ENCODE measurements around the gene SUSD5. TPM values are rescaled to one million over a fixed set of nuclear protein-coding genes. Genes with fewer than 3 reads are reported as not detected.
"Not testable (repeated sequence)": the region's sequence is repeated elsewhere in the genome, so short reads cannot be mapped to it uniquely, and the experiment has no call there.

Gene SUSD5
- total and polyA plus RNA-seq, 2 experiments from 2014 or later = 2.3 to 2.4 TPM

GRCh38 chr3:33184863-33185262 lies 33.7 kb downstream of the SUSD5 start:
- no peaks in the 10 kb centered on the region for H3K36me3 ChIP-seq (replicated peaks; ENCODE audit: insufficient read depth, low read depth)
- H3K79me2 ChIP-seq = no peaks in the 10 kb centered on the region
- no peak overlapping the region for H3K4me3 ChIP-seq
- no peak overlapping the region for H3K4me2 ChIP-seq
- TF ChIP-seq EZH2 (IDR thresholded peaks at IDR 0.05; ENCODE audit: borderline replicate concordance) (no peak), EZH2phosphoT487 (IDR thresholded peaks at IDR 0.05; ENCODE audit: low read depth, severe bottlenecking, unreplicated experiment) (no peak), CTCF (IDR thresholded peaks at IDR 0.05; ENCODE audit: poor library complexity) (no peak)
- no peaks in the 10 kb centered on the region for H3K27me3 ChIP-seq
- no peaks in the 10 kb centered on the region for H3K4me1 ChIP-seq (ENCODE audit: insufficient read depth)
- no peaks in the 10 kb centered on the region for H3K9me2 ChIP-seq (replicated peaks; ENCODE audit: insufficient read depth)
- no peaks in the 10 kb centered on the region for H3K9me3 ChIP-seq (ENCODE audit: low read depth)
- DNase-seq (ENCODE audit: low spot score) = no peak
- H3K27ac ChIP-seq = peak overlapping the region; percentile 46
- 89% methylated on average over 2 of the region's 2 CpGs for WGBS (ENCODE audit: low lambda C conversion rate, missing lambda C conversion rate)
- no peaks in the 10 kb centered on the region for H4K20me1 ChIP-seq (ENCODE audit: insufficient read depth, poor library complexity, severe bottlenecking)
- no peak overlapping the region for H2AFZ ChIP-seq

GRCh38 chr3:33181641-33182040 lies 37.0 kb downstream of the SUSD5 start:
- H3K4me2 ChIP-seq; H3K4me3 ChIP-seq; H4K20me1 ChIP-seq (ENCODE audit: insufficient read depth, poor library complexity, severe bottlenecking); H3K9me3 ChIP-seq (ENCODE audit: low read depth); H3K27me3 ChIP-seq; H2AFZ ChIP-seq; H3K9me2 ChIP-seq (replicated peaks; ENCODE audit: insufficient read depth); DNase-seq (ENCODE audit: low spot score); H3K36me3 ChIP-seq (replicated peaks; ENCODE audit: insufficient read depth, low read depth); H3K79me2 ChIP-seq; H3K4me1 ChIP-seq (ENCODE audit: insufficient read depth): not testable (repeated sequence)
- WGBS (ENCODE audit: low lambda C conversion rate, missing lambda C conversion rate) = 93% methylated on average over 1 of the region's 1 CpG
- H3K27ac ChIP-seq = peak overlapping the region; percentile 5

GRCh38 chr3:33181229-33181628 lies 37.4 kb downstream of the SUSD5 start:
- 85% methylated on average over 5 of the region's 5 CpGs for WGBS (ENCODE audit: low lambda C conversion rate, missing lambda C conversion rate)
- H4K20me1 ChIP-seq (ENCODE audit: insufficient read depth, poor library complexity, severe bottlenecking) = no peaks in the 10 kb centered on the region
- H3K4me2 ChIP-seq = no peak overlapping the region
- H3K27me3 ChIP-seq = no peaks in the 10 kb centered on the region
- no peaks in the 10 kb centered on the region for H3K4me1 ChIP-seq (ENCODE audit: insufficient read depth)
- H3K27ac ChIP-seq = peak overlapping the region; percentile 5
- no peak for DNase-seq (ENCODE audit: low spot score)
- no peaks in the 10 kb centered on the region for H3K9me3 ChIP-seq (ENCODE audit: low read depth)
- H3K79me2 ChIP-seq = no peaks in the 10 kb centered on the region
- no peaks in the 10 kb centered on the region for H3K9me2 ChIP-seq (replicated peaks; ENCODE audit: insufficient read depth)
- no peak overlapping the region for H2AFZ ChIP-seq
- H3K4me3 ChIP-seq = no peak overlapping the region
- TF ChIP-seq EZH2 (IDR thresholded peaks at IDR 0.05; ENCODE audit: borderline replicate concordance) (no peak), EZH2phosphoT487 (IDR thresholded peaks at IDR 0.05; ENCODE audit: low read depth, severe bottlenecking, unreplicated experiment) (no peak), CTCF (IDR thresholded peaks at IDR 0.05; ENCODE audit: poor library complexity) (no peak)
- no peaks in the 10 kb centered on the region for H3K36me3 ChIP-seq (replicated peaks; ENCODE audit: insufficient read depth, low read depth)

- Histone ChIP-seq H3K4me3 (no peak overlapping the region), H3K4me2 (no peak overlapping the region), H3K27me3 (no peaks in the 10 kb centered on the region), H3K9me3 (ENCODE audit: low read depth) (no peaks in the 10 kb centered on the region), H3K36me3 (replicated peaks; ENCODE audit: insufficient read depth, low read depth) (no peaks in the 10 kb centered on the region), H2AFZ (no peak overlapping the region), H3K9me2 (replicated peaks; ENCODE audit: insufficient read depth) (no peaks in the 10 kb centered on the region), H3K79me2 (no peaks in the 10 kb centered on the region), H3K27ac (no peak overlapping the region), H4K20me1 (ENCODE audit: insufficient read depth, poor library complexity, severe bottlenecking) (no peaks in the 10 kb centered on the region), H3K4me1 (ENCODE audit: insufficient read depth) (no peaks in the 10 kb centered on the region)
- 92% methylated on average over 1 of the region's 1 CpG for WGBS (ENCODE audit: low lambda C conversion rate, missing lambda C conversion rate)
- DNase-seq (ENCODE audit: low spot score) = no peak
- TF ChIP-seq EZH2phosphoT487 (IDR thresholded peaks at IDR 0.05; ENCODE audit: low read depth, severe bottlenecking, unreplicated experiment) = no peak
- TF ChIP-seq CTCF (IDR thresholded peaks at IDR 0.05; ENCODE audit: poor library complexity) = no peak
- no peak for TF ChIP-seq EZH2 (IDR thresholded peaks at IDR 0.05; ENCODE audit: borderline replicate concordance)
These were observed 39.5 kb downstream of the SUSD5 start for GRCh38 chr3:33179132-33179531.
